ENCODE results near the gene ERCC4.

ERCC4 gene

GRCh38 chr16:13919683-13920509 is at the start of gene ERCC4:
TSS of gene ERCC4 (plus strand) at chr16:13920154. CDS start at chr16:13920166, 12 bp downstream.
- H4K20me1 ChIP-seq (ENCODE audit: insufficient read depth, low read length), result no peaks in the 10 kb centered on the region
- peak within 1 kb of the TSS; percentile 98 for H3K4me2 ChIP-seq (ENCODE audit: low read length)
- H3K9ac ChIP-seq (ENCODE audit: low read length), result peak within 1 kb of the TSS; percentile 85
- H3K27me3 ChIP-seq (ENCODE audit: low read depth, low read length), result peaks cover 13% of the 10 kb centered on the region
- peaks cover 10% of the 10 kb centered on the region for H3K79me2 ChIP-seq (ENCODE audit: low read length)
- no peaks in the 10 kb centered on the region for H3K9me3 ChIP-seq (ENCODE audit: insufficient read depth, low read length)
- peak within 1 kb of the TSS; percentile 94 for H3K4me3 ChIP-seq (ENCODE audit: low read length)
- no peak within 1 kb of the TSS for H3K27ac ChIP-seq (ENCODE audit: low read length)
- H3K4me1 ChIP-seq (ENCODE audit: low read length), result peaks cover 21% of the 10 kb centered on the region
- H3K36me3 ChIP-seq (replicated peaks; ENCODE audit: low read depth, low read length), result peaks cover 4% of the 10 kb centered on the region
- TF ChIP-seq CTCF (IDR thresholded peaks at IDR 0.05; ENCODE audit: low read depth, low read length), result peak; percentile 77
- TF ChIP-seq EZH2phosphoT487 (IDR thresholded peaks at IDR 0.05; ENCODE audit: low read depth), result no peak
- H2AFZ ChIP-seq (ENCODE audit: low read depth, low read length), result peak within 1 kb of the TSS; percentile 97

GRCh38 chr16:13873835-13874438 is 46.0 kb upstream of the ERCC4 start:
- Histone ChIP-seq H3K27ac (ENCODE audit: low read length) (no peak overlapping the region), H3K9me3 (ENCODE audit: insufficient read depth, low read length) (no peaks in the 10 kb centered on the region), H3K36me3 (replicated peaks; ENCODE audit: low read depth, low read length) (no peaks in the 10 kb centered on the region), H3K4me1 (ENCODE audit: low read length) (no peaks in the 10 kb centered on the region), H3K4me2 (ENCODE audit: low read length) (no peak overlapping the region), H3K4me3 (ENCODE audit: low read length) (no peak overlapping the region), H3K27me3 (ENCODE audit: low read depth, low read length) (peaks cover 20% of the 10 kb centered on the region), H4K20me1 (ENCODE audit: insufficient read depth, low read length) (no peaks in the 10 kb centered on the region), H2AFZ (ENCODE audit: low read depth, low read length) (no peak overlapping the region), H3K9ac (ENCODE audit: low read length) (no peak overlapping the region), H3K79me2 (ENCODE audit: low read length) (no peaks in the 10 kb centered on the region)
- TF ChIP-seq CTCF (IDR thresholded peaks at IDR 0.05; ENCODE audit: low read depth, low read length) (peak; percentile 74), EZH2phosphoT487 (IDR thresholded peaks at IDR 0.05; ENCODE audit: low read depth) (no peak)

GRCh38 chr16:13875614-13876284 is 44.2 kb upstream of the ERCC4 start:
- H3K4me3 ChIP-seq (ENCODE audit: low read length), result no peak overlapping the region
- peaks cover 20% of the 10 kb centered on the region for H3K27me3 ChIP-seq (ENCODE audit: low read depth, low read length)
- H3K4me2 ChIP-seq (ENCODE audit: low read length), result no peak overlapping the region
- no peak overlapping the region for H3K9ac ChIP-seq (ENCODE audit: low read length)
- no peak overlapping the region for H2AFZ ChIP-seq (ENCODE audit: low read depth, low read length)
- H3K4me1 ChIP-seq (ENCODE audit: low read length), result no peaks in the 10 kb centered on the region
- H3K36me3 ChIP-seq (replicated peaks; ENCODE audit: low read depth, low read length), result no peaks in the 10 kb centered on the region
- no peaks in the 10 kb centered on the region for H3K79me2 ChIP-seq (ENCODE audit: low read length)
- H4K20me1 ChIP-seq (ENCODE audit: insufficient read depth, low read length), result no peaks in the 10 kb centered on the region
- no peaks in the 10 kb centered on the region for H3K9me3 ChIP-seq (ENCODE audit: insufficient read depth, low read length)
- no peak overlapping the region for H3K27ac ChIP-seq (ENCODE audit: low read length)
- TF ChIP-seq EZH2phosphoT487 (IDR thresholded peaks at IDR 0.05; ENCODE audit: low read depth), result no peak
- no peak for TF ChIP-seq CTCF (IDR thresholded peaks at IDR 0.05; ENCODE audit: low read depth, low read length)

GRCh38 chr16:13883276-13883675 is 36.7 kb upstream of the ERCC4 start:
- no peak for TF ChIP-seq EZH2phosphoT487 (IDR thresholded peaks at IDR 0.05; ENCODE audit: low read depth)
- no peak for TF ChIP-seq CTCF (IDR thresholded peaks at IDR 0.05; ENCODE audit: low read depth, low read length)
- Histone ChIP-seq H3K36me3 (replicated peaks; ENCODE audit: low read depth, low read length) (no peaks in the 10 kb centered on the region), H3K9me3 (ENCODE audit: insufficient read depth, low read length) (peaks cover 5% of the 10 kb centered on the region; the same call in 1 of the 2 replicates)

More at GRCh38 chr16:13883276-13883675, 36.7 kb upstream of the ERCC4 start:
- Histone ChIP-seq H3K4me2 (ENCODE audit: low read length) (no peak overlapping the region), H4K20me1 (ENCODE audit: insufficient read depth, low read length) (no peaks in the 10 kb centered on the region), H3K9ac (ENCODE audit: low read length) (no peak overlapping the region), H3K27me3 (ENCODE audit: low read depth, low read length) (peaks cover 12% of the 10 kb centered on the region; the same call in 1 of the 2 replicates), H3K79me2 (ENCODE audit: low read length) (no peaks in the 10 kb centered on the region), H3K27ac (ENCODE audit: low read length) (no peak overlapping the region), H2AFZ (ENCODE audit: low read depth, low read length) (no peak overlapping the region), H3K4me3 (ENCODE audit: low read length) (no peak overlapping the region), H3K4me1 (ENCODE audit: low read length) (no peaks in the 10 kb centered on the region)

Measured in OCI-LY3 (cell line).